ENCODE measurements around the gene UQCRH. TPM values are rescaled to one million over a fixed set of nuclear protein-coding genes. Genes with fewer than 3 reads are reported as not detected.

Gene UQCRH
- total and polyA plus RNA-seq, 2 of the 8 experiments (the other 6 are each of a cell fraction or from before 2014, with no cell fraction given) = 626 to 1,112 TPM

DNA sequence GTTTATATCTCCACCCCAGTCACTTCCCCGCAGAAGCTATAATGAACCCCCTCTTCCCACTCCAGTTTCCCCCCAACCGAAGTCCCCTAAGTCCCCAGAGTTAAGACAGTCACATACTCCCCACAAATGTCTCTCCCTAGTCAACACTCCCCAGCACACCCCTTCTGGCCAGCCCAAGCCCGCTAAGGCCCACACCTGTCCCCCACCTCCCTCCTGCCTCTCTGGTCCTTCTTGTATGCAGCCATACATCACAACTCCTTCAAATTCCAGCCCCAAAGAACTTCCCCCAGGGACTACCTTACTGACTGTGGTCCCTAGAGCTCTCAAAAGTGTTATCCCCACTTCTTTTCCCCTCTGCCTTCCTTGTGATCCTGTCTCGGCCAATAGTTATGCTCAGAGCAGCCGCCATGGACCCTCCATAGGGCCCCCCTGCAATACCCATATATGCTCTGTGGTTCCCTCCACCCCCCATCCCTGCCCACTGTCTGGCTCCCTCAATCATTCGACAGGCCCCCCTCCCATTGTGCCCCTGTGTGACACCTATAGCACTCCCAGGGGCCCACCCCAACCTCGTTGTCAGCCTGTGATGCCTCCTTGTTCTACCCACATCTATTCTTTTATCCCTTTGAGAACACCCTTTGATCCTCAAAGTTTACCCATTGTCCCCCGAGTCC lies 39.3 kb downstream of the UQCRH start:
- no peak overlapping the region for H3K18ac ChIP-seq (ENCODE audit: extremely low read depth, low read length)
- H2BK15ac ChIP-seq (ENCODE audit: low read length) = no peak overlapping the region
- POLR2A ChIA-PET (ENCODE audit: partially characterized antibody) = interaction anchor here (1.1 to 4.0 kb wide), 7 partner anchors 7 to 40 kb away, joined by 3 to 25 read pairs (median 5); no protein-coding TSS in a partner anchor
- H4K8ac ChIP-seq (ENCODE audit: extremely low read depth, insufficient read depth, low read length) = no peak overlapping the region
- no peak overlapping the region for H3K27ac ChIP-seq (ENCODE audit: low read depth, low read length)
- peaks cover 2 to 29% (median 16%) of the 10 kb centered on the region in 4 experiments; a peak in 7 of 8 replicates for H3K36me3 ChIP-seq (ENCODE audit: control insufficient read depth in 2 of 4, insufficient read depth in 4 of 4, low read length in 3 of 4)
- H2BK5ac ChIP-seq (ENCODE audit: low read depth, low read length) = no peak overlapping the region
- CTCF ChIA-PET (ENCODE audit: partially characterized antibody) = interaction anchor here (0.6 to 2.8 kb wide), 7 partner anchors 9 to 141 kb away, joined by 3 to 21 read pairs (median 6); partner anchors contain the start of genes LRRC41 and UQCRH
- no peak overlapping the region for H3K14ac ChIP-seq (ENCODE audit: insufficient read length)
- FAIRE-seq = no peak
- H3K4me3 ChIP-seq (ENCODE audit: extremely low read depth in 1 of 4, insufficient read depth in 2 of 4, low read depth in 3 of 4, low read length in 4 of 4) = no peak overlapping the region
- H2AFZ ChIP-seq (ENCODE audit: low read length) = no peak overlapping the region
- 67% methylated on average over 8 of the region's 8 CpGs; no CpG with 5 or more reads in 1 of the 2 experiments for WGBS, 2 experiments (ENCODE audit: extremely low coverage in 1 of 2, insufficient coverage in 1 of 2, insufficient read length in 1 of 2, insufficient replicate concordance in 2 of 2, low coverage in 1 of 2, low lambda C conversion rate in 2 of 2, missing lambda C conversion rate in 1 of 2)
- H3K56ac ChIP-seq (replicated peaks; ENCODE audit: insufficient read length, low read depth, low read length) = no peak overlapping the region
- no peaks in the 10 kb centered on the region for H3K9me3 ChIP-seq (ENCODE audit: insufficient read depth in 2 of 2, low read depth in 1 of 2, low read length in 1 of 2)
- no peak overlapping the region for H2AK5ac ChIP-seq (ENCODE audit: low read depth, low read length)
- no peak overlapping the region for H3K4me2 ChIP-seq (ENCODE audit: insufficient read depth in 1 of 2, low read depth in 2 of 2, low read length in 2 of 2)
- no peak overlapping the region for H3K4ac ChIP-seq (replicated peaks; ENCODE audit: insufficient read length, low read depth, low read length)
- no peaks in the 10 kb centered on the region; a peak in 1 of 4 replicates for H3K79me2 ChIP-seq (ENCODE audit: control insufficient read depth in 1 of 2, insufficient read depth in 2 of 2, low read length in 2 of 2)
- no peak overlapping the region for H4K91ac ChIP-seq (replicated peaks; ENCODE audit: insufficient read length, low read length)
- H2BK12ac ChIP-seq (ENCODE audit: low read depth, low read length) = no peak overlapping the region
- H3K79me1 ChIP-seq (ENCODE audit: low read depth, low read length) = peaks cover 3% of the 10 kb centered on the region; the same call in 1 of the 2 replicates
- peaks cover 0 to 7% (median 4%) of the 10 kb centered on the region in 4 experiments; a peak in 4 of 7 replicates for H3K4me1 ChIP-seq (replicated peaks in 1 of 4; ENCODE audit: control insufficient read depth in 3 of 4, insufficient read depth in 4 of 4, low read length in 3 of 4)
- no peak overlapping the region for H3K23ac ChIP-seq (ENCODE audit: insufficient read length)
- no peak overlapping the region for H3K9ac ChIP-seq (replicated peaks in 1 of 4; ENCODE audit: extremely low read depth in 1 of 4, low read depth in 3 of 4, low read length in 3 of 4)
- H2BK20ac ChIP-seq (ENCODE audit: low read length) = no peak overlapping the region
- no peaks in the 10 kb centered on the region for H3K27me3 ChIP-seq (replicated peaks in 1 of 4; ENCODE audit: control insufficient read depth in 3 of 4, extremely low read depth in 1 of 4, insufficient read depth in 3 of 4, low read length in 3 of 4)
- no peak overlapping the region for H4K5ac ChIP-seq (ENCODE audit: insufficient read length, low read depth, low read length)
- peaks cover 9% of the 10 kb centered on the region for H3K23me2 ChIP-seq (ENCODE audit: low read depth, low read length)
- TF ChIP-seq CTBP2 (IDR thresholded peaks at IDR 0.05; ENCODE audit: borderline replicate concordance, insufficient read depth, insufficient read length, low read length) (no peak), NRF1 (IDR thresholded peaks at IDR 0.05; ENCODE audit: low read depth, low read length) (no peak), KDM5A (IDR thresholded peaks at IDR 0.05; ENCODE audit: low read length) (no peak), SRF (IDR thresholded peaks at IDR 0.05; ENCODE audit: low read depth, low read length) (no peak), RBBP5 (IDR thresholded peaks at IDR 0.05; ENCODE audit: borderline replicate concordance, low read depth, low read length) (no peak), SP4 (IDR thresholded peaks at IDR 0.05; ENCODE audit: low read length) (no peak), BRCA1 (IDR thresholded peaks at IDR 0.05; ENCODE audit: low read depth, low read length) (no peak), FOSL1 (IDR thresholded peaks at IDR 0.05; ENCODE audit: insufficient read depth, low read depth, low read length) (no peak), NANOG (IDR thresholded peaks at IDR 0.05; ENCODE audit: insufficient read depth, low read depth, low read length, poor library complexity, severe bottlenecking) (no peak)
- TF ChIP-seq, protein P1, sequence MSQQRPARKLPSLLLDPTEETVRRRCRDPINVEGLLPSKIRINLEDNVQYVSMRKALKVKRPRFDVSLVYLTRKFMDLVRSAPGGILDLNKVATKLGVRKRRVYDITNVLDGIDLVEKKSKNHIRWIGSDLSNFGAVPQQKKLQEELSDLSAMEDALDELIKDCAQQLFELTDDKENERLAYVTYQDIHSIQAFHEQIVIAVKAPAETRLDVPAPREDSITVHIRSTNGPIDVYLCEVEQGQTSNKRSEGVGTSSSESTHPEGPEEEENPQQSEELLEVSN (IDR thresholded peaks at IDR 0.05) = no peak
- peaks cover 0 to 5% of the 10 kb centered on the region in 2 experiments for H4K20me1 ChIP-seq (replicated peaks in 1 of 2; ENCODE audit: control insufficient read depth in 1 of 2, insufficient read depth in 2 of 2, low read length in 2 of 2)
- H2BK120ac ChIP-seq (replicated peaks; ENCODE audit: low read depth, low read length) = no peak overlapping the region
- DNase-seq (ENCODE audit: low read depth in 1 of 2, low spot score in 2 of 2) = no peak
